Astrocyte (in vitro differentiated cells and primary cell): Measurements from ENCODE around the gene PANX2.

Experiments used
- CTCF ChIP-seq: IDR thresholded peaks from 2 replicates; pipeline ENCODE4 v1.5.1; 2011; ENCODE audit warnings: low read depth, mild to moderate bottlenecking, inconsistent platforms, low read length, moderate library complexity; ENCODE audit not compliant: insufficient read depth
- EZH2 ChIP-seq: IDR thresholded peaks from 2 replicates; pipeline ENCODE4 v1.6.1; 2012; ENCODE audit warnings: mild to moderate bottlenecking, low read length, inconsistent platforms; ENCODE audit not compliant: insufficient read depth

- TF ChIP-seq CTCF (no peak), EZH2 (no peak)
These were observed 5.7 kb downstream of the PANX2 start for GRCh38 chr22:50175921-50176849.
